Activated B cell treated with CpG ODN at 0.5 μM for 24 hours (primary cell): ENCODE results near the gene MIP. TPM values are rescaled to one million over a fixed set of nuclear protein-coding genes. Genes with fewer than 3 reads are reported as not detected.

Source experiments
- ATAC-seq: fragments of 200-7000 bp; cut with Tn5 transposase; one replicate; pipeline ENCODE4 v1.10.0; 2021; ENCODE audit warnings: low read depth, mild to moderate bottlenecking, moderate library complexity
- CTCF ChIA-PET: fragments of 350-600 bp; sonication (Branson Sonifier 250); formaldehyde crosslinking; loops from one replicate; lab custom pipeline; 2021; ENCODE audit warnings: antibody characterized with exemption; lab: Charles Lee
- POLR2A ChIA-PET: fragments of 350-600 bp; sonication (Branson Sonifier 250); formaldehyde crosslinking; loops from one replicate; lab custom pipeline; 2021; ENCODE audit warnings: antibody characterized with exemption; lab: Charles Lee
- DNase-seq: peaks from one replicate; pipeline ENCODE4 v3.0.0; 2022
- H3K27ac Mint-ChIP-seq: one replicate; pipeline ENCODE4 v1.8.0; 2020; ENCODE audit warnings: mixed read lengths
- H3K27me3 Mint-ChIP-seq: one replicate; pipeline ENCODE4 v1.8.0; 2021; ENCODE audit warnings: mixed read lengths
- H3K36me3 Mint-ChIP-seq: one replicate; pipeline ENCODE4 v1.8.0; 2021; ENCODE audit warnings: low read depth, mixed read lengths
- H3K4me1 Mint-ChIP-seq: one replicate; pipeline ENCODE4 v1.8.0; 2021; ENCODE audit warnings: mixed read lengths
- H3K4me3 Mint-ChIP-seq: one replicate; pipeline ENCODE4 v1.8.0; 2020; ENCODE audit warnings: mild to moderate bottlenecking, mixed read lengths
- H3K9me3 Mint-ChIP-seq: one replicate; pipeline ENCODE4 v1.8.0; 2020; ENCODE audit warnings: mixed read lengths
- intact Hi-C: fragments of 100-400 bp; cut with micrococcal nuclease; formaldehyde crosslinking; loops from one replicate; pipeline ENCODE4 v1.15.1; 2024
- total RNA-seq: library from RNA; stranded (reverse); gene quantifications from 2 replicates; pipeline ENCODE4 v1.2.3, GENCODE V29; 2022
- TF ChIP-seq, protein P1 (sequence below): fragments of 200-600 bp; IDR thresholded peaks from one replicate; pipeline ENCODE4 v1.8.0; 2022; ENCODE audit warnings: antibody characterized with exemption, mild to moderate bottlenecking

The MIP gene
- total RNA-seq, 1 donor from 2014 or later = not detected

DNA sequence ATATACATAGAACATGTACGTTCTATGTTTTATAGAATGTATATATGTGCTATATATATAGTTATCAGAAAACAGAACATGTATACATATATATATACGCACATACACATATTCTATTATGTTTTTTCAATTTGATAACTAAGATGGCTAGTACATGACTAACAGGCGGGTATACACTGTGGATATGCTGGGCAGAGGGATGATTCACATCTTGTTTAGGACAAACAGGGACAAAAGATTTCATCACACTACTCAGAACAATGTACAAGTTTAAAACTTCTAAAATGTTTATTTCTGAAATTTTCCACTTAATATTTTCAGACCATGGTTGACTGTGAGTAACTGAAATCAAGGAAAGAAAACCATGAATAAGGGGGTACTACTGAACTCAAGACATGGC, 22.6 kb downstream of the MIP start:
- no peak for DNase-seq
- TF ChIP-seq, protein P1, sequence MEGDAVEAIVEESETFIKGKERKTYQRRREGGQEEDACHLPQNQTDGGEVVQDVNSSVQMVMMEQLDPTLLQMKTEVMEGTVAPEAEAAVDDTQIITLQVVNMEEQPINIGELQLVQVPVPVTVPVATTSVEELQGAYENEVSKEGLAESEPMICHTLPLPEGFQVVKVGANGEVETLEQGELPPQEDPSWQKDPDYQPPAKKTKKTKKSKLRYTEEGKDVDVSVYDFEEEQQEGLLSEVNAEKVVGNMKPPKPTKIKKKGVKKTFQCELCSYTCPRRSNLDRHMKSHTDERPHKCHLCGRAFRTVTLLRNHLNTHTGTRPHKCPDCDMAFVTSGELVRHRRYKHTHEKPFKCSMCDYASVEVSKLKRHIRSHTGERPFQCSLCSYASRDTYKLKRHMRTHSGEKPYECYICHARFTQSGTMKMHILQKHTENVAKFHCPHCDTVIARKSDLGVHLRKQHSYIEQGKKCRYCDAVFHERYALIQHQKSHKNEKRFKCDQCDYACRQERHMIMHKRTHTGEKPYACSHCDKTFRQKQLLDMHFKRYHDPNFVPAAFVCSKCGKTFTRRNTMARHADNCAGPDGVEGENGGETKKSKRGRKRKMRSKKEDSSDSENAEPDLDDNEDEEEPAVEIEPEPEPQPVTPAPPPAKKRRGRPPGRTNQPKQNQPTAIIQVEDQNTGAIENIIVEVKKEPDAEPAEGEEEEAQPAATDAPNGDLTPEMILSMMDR = no peak
- ChIA-PET POLR2A (interaction anchor here (0.7 kb wide), 1 partner anchor 15 kb away, joined by 7 read pairs; no protein-coding TSS in a partner anchor), CTCF (no interaction called here)
- no peak overlapping the region for H3K27ac Mint-ChIP-seq
- intact Hi-C loops = no loop called here
- H3K36me3 Mint-ChIP-seq = peaks cover 61% of the 10 kb centered on the region
- no peak for ATAC-seq
- H3K4me3 Mint-ChIP-seq = no peak overlapping the region
- H3K9me3 Mint-ChIP-seq = no peaks in the 10 kb centered on the region
- no peaks in the 10 kb centered on the region for H3K4me1 Mint-ChIP-seq
- H3K27me3 Mint-ChIP-seq = no peaks in the 10 kb centered on the region

DNA sequence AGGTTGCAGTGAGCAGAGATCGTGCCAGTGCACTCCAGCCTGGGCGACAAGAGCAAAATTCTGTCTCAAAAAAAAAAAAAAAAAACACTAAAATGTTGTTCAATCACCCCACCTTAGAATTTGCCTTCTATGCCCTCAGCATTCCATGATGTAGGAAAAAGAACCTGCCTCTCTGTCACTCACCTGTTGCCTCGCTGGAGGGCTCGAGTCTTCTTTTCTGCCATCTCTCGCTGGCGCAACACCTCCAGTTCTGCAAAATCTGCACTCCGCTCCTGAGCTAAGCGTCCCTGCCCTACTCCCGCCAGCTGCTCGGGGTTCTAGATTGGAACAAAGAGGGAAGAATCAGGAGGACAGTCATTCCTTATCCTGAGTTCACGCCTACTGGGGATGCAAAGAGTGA, 23.2 kb downstream of the MIP start:
- ChIA-PET POLR2A (interaction anchor here (0.7 kb wide), 1 partner anchor 15 kb away, joined by 7 read pairs; no protein-coding TSS in a partner anchor), CTCF (no interaction called here)
- no peaks in the 10 kb centered on the region for H3K27me3 Mint-ChIP-seq
- no peak overlapping the region for H3K27ac Mint-ChIP-seq
- H3K36me3 Mint-ChIP-seq = peaks cover 61% of the 10 kb centered on the region
- no peak overlapping the region for H3K4me3 Mint-ChIP-seq
- TF ChIP-seq, protein P1 = no peak
- no peak for ATAC-seq
- no peaks in the 10 kb centered on the region for H3K9me3 Mint-ChIP-seq
- H3K4me1 Mint-ChIP-seq = no peaks in the 10 kb centered on the region
- no peak for DNase-seq
- intact Hi-C loops = no loop called here

DNA sequence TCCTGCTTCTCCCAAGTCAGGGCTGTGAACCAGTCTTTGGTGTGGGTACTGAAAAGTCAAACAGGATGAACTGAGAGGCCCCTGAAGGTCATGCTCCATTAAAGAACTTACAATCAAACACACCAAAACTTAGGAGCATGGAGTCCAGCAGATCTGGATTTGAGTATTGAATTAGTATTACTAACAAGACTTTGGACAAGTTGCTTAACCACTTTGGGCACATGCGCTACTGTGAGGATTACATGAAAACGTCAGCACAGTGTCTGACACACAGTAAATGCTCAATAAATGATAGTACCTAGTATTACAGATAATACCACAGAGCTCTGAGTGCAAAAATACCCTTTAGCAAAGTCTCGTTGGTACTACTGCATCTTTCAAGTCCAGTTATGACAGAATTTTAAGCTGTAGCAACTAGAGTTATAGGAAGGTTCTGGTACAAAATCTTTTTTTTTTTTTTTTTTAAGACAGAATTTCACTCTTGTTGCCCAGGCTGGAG, 28.5 kb downstream of the MIP start:
- intact Hi-C loops = no loop called here
- no peak overlapping the region for H3K4me3 Mint-ChIP-seq
- H3K27me3 Mint-ChIP-seq = no peaks in the 10 kb centered on the region
- TF ChIP-seq, protein P1 = no peak
- H3K4me1 Mint-ChIP-seq = no peaks in the 10 kb centered on the region
- DNase-seq (no peak), ATAC-seq (no peak)
- ChIA-PET CTCF (no interaction called here), POLR2A (no interaction called here)
- H3K27ac Mint-ChIP-seq = no peak overlapping the region
- peaks cover 70% of the 10 kb centered on the region for H3K36me3 Mint-ChIP-seq
- no peaks in the 10 kb centered on the region for H3K9me3 Mint-ChIP-seq

DNA sequence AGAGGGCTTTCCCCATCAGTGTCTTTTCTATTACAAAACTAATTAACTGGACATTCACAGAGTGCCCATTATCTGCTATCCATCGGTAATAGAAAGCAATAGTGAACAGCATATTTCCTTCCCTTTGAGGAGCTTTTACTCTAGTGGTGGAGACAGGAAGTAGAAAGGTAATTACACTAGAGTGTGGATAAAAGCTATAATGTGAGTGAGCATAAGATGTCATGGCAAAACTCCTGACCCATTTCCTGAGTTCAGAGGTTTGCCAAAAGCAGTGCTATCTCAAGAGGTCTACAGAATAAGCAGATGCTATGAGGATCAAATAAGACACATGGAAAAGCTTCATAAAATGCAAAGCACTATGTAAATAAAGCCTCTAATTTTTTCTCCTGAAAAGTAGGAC, 29.3 kb downstream of the MIP start:
- H3K4me3 Mint-ChIP-seq = no peak overlapping the region
- POLR2A ChIA-PET = interaction anchor here (1.2 kb wide), 1 partner anchor 110 kb away, joined by 4 read pairs; the partner anchor contains the start of gene CNPY2
- H3K4me1 Mint-ChIP-seq = no peaks in the 10 kb centered on the region
- no peak for ATAC-seq
- peaks cover 71% of the 10 kb centered on the region for H3K36me3 Mint-ChIP-seq
- H3K27me3 Mint-ChIP-seq = no peaks in the 10 kb centered on the region
- CTCF ChIA-PET = no interaction called here
- TF ChIP-seq, protein P1 = no peak
- intact Hi-C loops = no loop called here
- H3K9me3 Mint-ChIP-seq = no peaks in the 10 kb centered on the region
- no peak overlapping the region for H3K27ac Mint-ChIP-seq
- no peak for DNase-seq

DNA sequence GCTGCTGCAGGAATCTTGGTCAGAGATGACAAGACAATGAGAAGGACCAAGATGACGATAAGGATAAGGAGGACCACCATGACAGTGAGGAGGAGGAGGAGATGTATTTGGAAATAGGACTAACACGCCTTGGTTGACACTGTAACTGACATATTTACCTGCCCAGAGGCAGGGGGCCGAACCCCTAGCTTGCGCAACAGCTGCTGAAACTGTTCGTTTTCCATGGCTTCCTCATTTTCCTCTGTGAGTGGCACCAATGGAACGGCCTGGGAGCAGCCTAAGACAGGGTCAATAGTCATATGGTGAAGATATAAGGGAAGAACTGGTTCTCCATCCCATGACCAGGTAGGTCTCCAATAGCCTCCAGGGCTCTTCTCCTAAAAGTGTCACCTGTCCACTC, 34.0 kb downstream of the MIP start:
- ATAC-seq (no peak), DNase-seq (no peak)
- H3K27ac Mint-ChIP-seq = no peak overlapping the region
- H3K27me3 Mint-ChIP-seq = no peaks in the 10 kb centered on the region
- no peaks in the 10 kb centered on the region for H3K9me3 Mint-ChIP-seq
- no peak overlapping the region for H3K4me3 Mint-ChIP-seq
- CTCF ChIA-PET = no interaction called here
- peaks cover 75% of the 10 kb centered on the region for H3K36me3 Mint-ChIP-seq
- POLR2A ChIA-PET = no interaction called here
- intact Hi-C loops = no loop called here
- TF ChIP-seq, protein P1 = no peak
- no peaks in the 10 kb centered on the region for H3K4me1 Mint-ChIP-seq
